ENCODE results near the gene LRTM1. TPM values are rescaled to one million over a fixed set of nuclear protein-coding genes. Genes with fewer than 3 reads are reported as not detected.

Gene LRTM1
- total RNA-seq, 1 donor from 2014 or later, result not detected

- intact Hi-C loops (cut with DNase I), result loop anchor here (5.0 kb wide), 1 partner anchor 310 kb away; no protein-coding TSS in a partner anchor
- ATAC-seq, result no peak
Measured at GRCh38 chr3:54871867-54872266, 56.0 kb downstream of the LRTM1 start.

GRCh38 chr3:54870423-54870822 lies 57.4 kb downstream of the LRTM1 start:
- DNase-seq (ENCODE audit: missing footprints), result no peak
- ATAC-seq, result peak; percentile 63

More at GRCh38 chr3:54871867-54872266, 56.0 kb downstream of the LRTM1 start:
- DNase-seq (ENCODE audit: missing footprints), result no peak

More at GRCh38 chr3:54870423-54870822, 57.4 kb downstream of the LRTM1 start:
- intact Hi-C loops (cut with DNase I), result loop anchor here (5.0 kb wide), 1 partner anchor 312 kb away; no protein-coding TSS in a partner anchor
